GM19351 (cell line): Measurements from ENCODE around the gene SIGLEC5.

Source experiments
- ATAC-seq: cut with Tn5 transposase; IDR thresholded peaks from one replicate; pipeline ENCODE4 v1.9.1; 2021; ENCODE audit warnings: mild to moderate bottlenecking, moderate library complexity; ENCODE audit not compliant: unreplicated experiment

The SIGLEC5 gene

DNA sequence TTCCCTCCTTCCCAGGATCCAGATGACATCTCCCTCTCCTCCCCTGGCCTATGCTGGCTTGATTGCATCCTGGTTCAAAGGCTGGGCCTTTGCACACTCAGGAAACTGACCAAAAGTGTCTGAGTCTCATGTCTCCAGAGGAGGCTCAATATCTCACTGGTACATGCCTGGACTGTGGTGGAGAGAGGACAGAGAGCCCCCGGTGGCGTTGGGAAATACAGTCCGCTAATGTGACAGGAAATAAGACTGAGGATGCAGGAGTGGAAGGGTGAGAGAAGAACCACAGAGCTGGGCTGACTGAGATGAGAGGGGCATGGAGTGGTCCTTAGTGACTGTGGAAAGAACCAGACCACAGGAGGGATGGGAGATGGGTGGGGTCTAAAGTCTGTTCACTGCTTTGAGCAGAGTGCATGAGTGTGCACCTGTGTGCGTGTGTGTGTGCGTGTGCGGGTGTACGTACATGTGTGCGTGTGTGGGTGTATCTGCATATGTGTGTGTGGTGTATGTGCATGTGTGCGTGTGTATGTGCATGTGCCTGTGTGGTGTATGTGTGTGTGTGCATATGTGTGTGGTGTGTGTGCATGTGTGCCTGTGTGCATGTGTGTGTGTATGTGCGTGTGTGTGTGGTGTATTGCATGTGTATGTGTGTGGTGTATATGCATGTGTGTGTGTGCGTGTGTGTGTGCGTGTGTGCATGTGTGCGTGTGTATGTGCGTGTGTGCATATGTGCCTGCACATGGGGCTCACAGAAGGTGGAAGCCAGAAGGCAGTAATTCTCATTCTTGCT, 1.9 kb downstream of the SIGLEC5 start:
- ATAC-seq, result no peak

DNA sequence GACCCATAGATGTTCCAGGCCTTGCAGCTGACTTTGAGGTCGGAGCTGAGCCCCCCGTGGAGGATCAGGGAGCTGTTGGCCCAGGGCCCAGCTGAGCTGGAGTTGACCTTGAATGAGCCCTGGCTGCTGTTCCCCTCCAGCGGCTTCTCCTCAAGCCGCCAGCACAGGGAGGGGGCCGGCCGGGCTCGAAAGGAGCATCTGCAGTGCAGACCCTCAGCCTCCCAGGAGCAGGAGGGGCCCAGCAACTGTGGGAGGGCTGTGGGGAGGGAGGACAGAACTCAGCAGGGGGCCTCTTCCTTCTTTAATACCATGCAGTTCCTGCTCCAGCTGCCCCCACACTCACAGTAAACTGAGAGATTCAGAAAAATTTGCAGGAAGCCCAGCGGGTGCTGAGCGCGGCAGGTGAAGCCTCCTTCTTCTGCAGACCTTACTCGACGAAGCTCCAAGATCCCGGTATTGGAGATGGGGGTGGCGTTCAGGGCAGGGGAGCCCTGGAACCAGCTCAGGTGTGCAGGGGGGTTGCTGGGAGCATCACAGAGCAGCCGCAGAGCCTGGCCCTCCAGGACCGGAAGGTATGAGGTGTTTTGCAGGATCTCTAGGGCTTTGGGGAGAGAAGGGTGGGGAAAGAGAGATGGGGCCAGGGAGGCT, 2.6 kb downstream of the SIGLEC5 start:
- no peak for ATAC-seq

DNA sequence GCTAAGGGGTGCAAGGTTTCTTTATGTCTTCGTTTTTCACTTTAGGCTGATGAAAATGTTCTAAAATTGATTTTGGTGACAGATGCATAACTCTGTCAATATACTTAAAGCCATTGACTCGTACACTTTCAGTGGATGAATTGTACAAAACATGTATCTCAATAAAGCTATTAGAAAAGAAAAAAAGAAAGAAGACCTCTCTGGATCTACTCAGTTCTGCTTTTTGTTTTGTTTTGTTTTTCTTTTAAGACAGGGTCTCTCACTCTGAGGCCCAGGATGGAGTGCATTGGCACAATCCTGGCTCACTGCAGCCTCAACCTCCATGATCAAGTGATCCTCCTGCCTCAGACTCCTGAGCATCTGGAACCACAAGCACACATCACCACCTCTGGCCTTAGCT, 3.5 kb downstream of the SIGLEC5 start:
- ATAC-seq, result no peak

DNA sequence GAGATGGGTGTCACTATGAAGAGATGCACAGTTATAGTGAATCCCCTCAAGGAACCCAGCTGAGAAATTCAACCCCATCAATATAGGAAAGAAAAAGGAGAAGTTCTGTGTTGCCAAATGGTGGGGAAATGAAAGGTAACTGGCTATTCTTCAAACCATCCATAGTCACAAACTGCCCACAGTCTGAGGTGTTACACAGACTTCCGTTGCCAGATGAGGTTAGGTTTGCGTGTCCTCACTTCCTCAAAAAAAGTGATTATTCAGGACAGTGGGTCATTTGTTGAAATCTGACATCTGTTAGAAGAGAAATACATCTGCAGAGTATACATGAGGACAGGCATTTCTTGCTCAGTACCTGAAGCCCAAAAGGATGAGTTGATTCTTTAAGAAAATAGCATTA, 9.0 kb downstream of the SIGLEC5 start:
- ATAC-seq, result no peak

DNA sequence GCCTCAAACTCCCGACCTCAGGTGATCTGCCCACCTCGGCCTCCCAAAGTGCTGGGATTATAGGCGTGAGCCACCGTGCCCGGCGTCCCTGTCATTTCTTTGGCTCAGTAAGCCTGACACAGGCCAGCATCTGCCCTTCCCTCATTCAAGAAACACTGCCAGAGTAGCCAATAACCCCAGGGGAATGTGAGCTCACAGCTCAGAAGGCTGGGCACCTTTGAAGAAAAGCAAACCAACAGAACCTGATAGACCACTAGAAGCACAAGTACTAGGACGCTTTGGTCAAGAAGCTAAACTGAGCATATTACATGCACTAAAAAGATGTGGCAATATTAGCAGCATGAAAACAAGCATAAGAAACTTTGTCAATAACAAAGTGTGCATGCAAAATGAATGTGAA, 14.2 kb downstream of the SIGLEC5 start:
- ATAC-seq, result no peak

DNA sequence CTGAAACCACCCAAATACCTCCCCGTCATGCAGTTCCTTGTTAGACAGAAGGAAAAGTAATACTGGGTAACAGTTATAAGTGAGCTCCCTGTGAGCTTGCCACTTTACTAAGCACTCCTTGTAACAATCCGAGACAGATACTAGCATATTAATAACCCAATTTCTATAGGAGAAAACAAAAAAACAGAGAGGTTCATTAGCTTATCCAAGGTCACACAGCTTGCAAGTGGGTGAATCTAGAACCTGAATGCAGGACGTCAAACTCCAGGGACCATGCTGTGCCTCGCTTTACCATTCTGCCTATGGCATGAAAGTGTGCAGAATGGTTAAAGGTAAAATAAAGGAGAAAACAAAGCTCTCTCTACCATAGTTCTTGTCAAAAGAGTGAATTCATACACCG, 15.4 kb downstream of the SIGLEC5 start:
- no peak for ATAC-seq

DNA sequence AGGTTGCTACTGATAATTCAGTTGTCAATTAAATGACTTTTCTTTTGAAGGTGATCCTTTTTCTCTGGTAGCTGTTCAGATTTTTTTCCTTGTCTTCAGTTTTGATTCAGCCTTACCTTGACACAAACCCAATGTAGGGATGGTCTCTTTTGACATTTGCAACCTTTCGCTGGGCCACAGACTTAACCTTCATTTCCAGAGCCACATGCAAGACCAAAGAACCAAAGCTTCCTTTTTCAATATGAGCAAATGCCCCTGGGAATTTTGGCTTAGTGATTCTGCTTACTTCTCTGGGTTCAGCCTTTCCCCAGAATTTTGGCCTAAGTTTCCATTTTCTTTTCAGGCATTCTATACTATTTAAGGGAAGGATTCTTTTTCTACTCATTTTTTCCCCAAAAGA, 19.6 kb downstream of the SIGLEC5 start:
- no peak for ATAC-seq

DNA sequence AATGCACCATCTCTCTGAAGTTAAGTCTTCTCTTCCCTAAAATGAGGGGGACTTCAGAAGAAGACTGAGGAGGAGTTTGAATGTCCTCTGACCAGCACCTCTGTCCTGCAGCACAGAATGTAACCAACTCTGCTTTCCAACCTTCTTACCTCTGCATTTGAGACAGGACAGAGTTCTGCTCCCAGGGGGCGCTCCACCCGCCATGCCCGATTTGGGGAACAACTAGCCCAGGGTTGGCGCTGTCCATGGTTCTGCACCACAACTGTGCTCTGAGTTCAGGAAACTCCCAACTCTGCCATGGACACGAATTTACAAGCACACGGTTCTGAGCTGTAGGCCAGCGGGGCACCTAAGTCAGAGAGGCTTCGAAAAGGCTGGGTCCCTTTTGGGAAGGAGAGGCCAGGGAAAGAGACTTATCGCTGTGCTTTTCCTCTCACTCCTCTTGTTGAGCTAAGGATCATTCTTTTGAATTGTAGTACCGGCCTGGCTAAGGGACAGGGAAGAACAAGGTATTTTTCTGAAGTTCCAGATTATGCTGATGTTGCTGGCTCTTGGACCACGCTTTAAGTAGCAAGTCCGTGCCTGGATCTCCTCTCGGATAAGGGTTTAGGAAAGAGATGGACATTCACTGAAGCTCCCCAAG, 22.2 kb downstream of the SIGLEC5 start:
- ATAC-seq, result no peak

DNA sequence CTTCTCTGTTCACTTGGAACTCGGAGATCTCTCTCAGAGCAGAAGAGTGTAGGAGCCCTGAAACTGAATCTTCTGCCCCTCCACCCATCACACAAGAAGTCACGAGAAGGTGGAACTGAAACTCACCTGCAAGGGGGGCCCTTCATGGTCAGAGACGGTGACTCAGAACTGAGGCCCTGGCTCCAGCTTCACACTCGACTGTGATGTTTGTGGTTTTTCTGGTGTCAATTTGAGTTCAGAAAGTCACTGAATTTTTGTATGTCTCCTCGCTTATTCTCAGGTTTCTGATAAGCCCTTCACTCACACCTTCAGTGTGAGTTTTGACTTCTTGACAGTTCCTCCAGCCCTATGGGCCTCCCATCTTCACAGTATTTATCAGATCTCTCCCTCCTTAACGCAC, 23.1 kb downstream of the SIGLEC5 start:
- ATAC-seq, result peak; percentile 93

DNA sequence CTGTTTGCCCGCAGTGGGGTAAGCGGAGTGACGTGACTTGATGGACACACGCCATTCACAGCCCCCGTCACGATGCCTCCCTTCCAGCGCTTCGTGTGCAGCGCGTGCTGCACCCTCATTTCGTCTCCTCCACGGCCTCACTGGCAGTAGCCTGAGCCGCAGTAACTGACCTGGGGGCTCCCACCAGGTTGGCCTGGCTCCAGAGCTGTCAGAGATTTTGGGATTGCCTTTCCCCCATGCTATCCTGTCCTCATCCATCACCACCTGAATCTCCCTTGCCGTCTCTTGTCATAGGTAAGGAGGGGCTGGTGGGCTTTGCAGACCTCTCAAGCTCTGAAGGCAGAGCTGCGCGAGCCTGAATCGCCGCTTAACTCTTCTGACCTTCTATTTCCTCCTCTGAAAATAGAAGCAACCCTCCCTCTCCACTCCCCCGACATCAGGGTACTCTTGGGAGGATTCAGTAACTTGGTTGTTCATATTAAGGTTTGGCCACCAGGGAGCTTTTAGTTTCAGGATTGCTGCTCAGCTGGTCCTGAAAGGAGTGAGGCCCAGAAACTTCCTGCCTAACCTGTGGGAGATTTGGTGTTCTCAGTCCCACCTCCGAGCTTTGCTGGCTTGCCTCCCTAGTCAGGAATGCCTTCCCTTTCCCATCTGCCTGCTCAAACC, 27.9 kb downstream of the SIGLEC5 start:
- no peak for ATAC-seq

DNA sequence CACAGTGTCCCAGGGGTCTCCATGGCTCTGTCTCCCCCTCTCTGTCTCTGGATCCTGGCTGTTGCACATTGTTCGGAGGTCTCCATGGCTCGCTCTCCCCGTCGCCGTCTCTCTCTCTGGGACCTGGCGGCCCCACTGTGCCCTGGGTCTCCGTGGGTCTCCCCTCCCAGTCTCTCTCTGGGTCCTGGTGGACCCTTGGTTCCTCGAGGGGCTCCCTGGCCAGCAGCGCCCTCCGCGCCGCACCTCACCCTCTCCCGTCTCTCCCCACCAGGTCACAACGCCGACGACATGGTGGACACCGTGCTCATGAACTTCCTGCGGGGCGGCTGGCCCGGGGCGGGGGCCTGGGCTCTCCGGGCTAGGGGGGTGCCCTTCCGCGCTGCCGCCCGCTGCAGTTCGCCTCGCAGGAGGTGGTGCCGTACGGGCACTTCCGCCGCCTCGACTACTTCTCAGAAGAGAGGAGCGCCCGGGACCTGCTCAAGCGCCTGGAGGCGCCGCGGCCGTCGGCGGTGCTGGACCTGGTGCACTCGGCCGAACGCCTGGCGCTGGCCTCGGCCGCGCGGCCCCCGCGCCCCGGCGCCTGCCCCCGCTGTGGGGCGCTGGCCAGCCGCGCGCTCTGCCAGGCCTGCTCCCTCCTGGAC, 29.1 kb downstream of the SIGLEC5 start:
- ATAC-seq, result no peak

DNA sequence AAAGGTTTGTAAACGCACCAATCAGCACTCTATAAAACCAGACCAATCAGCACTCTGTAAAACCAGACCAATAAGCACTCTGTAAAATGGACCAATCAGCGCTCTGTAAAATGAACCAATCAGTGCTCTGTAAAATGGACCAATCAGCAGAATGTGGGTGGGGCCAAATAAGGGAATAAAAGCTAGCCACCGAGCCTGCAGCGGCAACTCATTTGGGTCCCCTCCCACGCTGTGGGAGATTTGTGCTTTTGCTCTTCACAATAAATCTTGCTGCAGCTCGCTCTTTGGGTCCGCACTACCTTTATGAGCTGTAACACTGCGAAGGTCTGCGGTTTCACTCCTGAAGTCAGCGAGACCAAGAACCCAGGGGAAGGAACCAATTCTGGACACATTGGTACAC, 31.1 kb downstream of the SIGLEC5 start:
- ATAC-seq, result no peak

DNA sequence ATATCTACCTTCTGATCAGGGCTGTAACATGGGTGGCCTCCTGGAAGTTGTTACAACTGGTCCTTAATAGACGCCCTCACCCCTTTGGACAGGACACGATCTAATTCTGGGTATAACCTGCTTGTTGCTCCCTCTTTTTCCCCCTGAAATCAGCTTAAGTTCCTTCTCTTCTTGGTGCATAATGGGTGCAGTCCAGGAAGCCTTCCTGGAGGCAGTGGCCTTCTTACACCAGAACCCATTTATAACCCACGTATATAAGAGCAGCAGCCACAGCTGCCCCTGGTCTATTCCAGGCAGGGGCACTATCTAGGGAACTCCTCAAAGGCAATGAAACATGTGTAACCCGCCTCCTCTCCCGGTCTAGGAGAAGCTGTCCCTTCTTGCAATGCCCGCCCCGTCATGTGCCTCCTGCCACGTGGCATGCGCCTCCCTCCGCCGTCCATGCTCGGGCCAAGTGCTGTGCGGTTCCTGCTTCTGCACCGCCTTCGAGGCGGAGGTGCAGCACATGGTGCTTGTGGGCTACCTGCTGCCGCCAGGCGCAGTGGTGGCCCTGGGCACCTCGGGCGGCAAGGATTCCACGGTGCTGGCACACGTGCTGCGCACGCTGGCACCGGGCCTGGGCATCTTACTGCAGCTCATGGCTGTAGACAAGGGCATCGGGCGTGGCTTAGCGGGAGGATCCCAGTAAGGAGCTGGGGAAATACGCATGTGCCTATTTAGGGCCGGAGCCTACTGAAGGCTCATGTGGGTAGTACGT, 31.9 kb downstream of the SIGLEC5 start:
- no peak for ATAC-seq

DNA sequence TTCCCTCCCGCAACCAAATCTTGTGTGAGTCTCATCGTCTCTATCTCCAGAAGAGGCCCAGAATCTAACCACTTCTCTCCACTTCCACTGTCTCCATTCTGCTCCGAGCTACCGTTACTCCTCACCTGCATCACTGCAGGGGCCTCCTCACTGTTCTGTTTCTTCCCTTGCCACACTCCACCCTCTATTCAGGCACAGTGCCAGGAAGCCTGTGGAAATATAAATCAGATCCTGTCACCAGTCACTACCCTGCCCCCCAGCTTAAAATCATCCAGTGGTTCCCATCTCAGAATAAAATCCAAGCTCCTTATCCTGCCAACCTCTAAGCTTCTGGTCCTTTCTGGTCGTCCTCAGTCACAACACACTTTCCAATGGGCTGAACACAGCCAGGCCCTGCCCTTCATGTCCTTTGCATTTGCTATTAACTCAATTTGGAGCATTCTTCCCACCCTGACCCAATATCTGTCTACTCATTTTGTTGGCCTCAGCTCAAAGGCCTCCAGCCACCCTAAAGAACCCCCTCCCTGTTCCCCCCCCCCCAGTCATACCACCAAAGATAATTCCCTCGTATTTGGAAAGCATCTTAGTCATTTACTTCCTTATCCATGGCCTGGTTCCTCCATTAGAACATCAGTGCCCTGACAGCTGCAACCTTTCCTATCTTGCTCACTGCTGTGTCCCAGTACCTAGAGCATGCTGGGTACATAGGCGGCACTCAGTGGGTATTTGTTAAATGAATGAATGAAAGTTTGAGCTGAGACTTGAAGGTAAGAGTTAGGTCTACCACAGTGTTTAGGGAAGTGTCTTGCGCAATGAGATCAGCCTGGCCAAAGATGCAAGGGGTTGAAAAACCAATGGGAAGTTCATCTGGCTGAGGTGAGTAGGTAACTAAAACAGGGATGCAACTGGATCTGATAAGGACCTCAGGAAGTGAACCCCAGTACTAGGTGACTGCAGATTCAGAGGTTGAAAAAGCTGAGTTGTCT, 34.7 kb downstream of the SIGLEC5 start:
- ATAC-seq, result no peak

DNA sequence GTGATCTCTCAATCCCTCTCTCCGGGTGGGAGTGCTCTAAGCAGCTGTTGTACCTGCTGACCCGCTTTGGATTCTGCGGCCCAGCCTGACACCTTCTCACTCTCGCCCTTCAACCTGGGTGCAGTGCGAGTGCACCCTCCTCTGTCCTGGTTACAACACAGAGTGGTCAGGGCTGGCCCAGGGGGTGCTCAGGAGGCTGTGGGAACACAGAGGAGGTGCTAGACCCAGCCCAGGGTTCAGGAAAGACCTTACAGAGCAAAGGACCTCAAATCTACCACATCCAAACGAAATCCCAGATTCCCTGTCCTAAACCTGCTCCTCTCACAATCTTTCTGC, 35.5 kb downstream of the SIGLEC5 start:
- ATAC-seq, result peak; percentile 8

DNA sequence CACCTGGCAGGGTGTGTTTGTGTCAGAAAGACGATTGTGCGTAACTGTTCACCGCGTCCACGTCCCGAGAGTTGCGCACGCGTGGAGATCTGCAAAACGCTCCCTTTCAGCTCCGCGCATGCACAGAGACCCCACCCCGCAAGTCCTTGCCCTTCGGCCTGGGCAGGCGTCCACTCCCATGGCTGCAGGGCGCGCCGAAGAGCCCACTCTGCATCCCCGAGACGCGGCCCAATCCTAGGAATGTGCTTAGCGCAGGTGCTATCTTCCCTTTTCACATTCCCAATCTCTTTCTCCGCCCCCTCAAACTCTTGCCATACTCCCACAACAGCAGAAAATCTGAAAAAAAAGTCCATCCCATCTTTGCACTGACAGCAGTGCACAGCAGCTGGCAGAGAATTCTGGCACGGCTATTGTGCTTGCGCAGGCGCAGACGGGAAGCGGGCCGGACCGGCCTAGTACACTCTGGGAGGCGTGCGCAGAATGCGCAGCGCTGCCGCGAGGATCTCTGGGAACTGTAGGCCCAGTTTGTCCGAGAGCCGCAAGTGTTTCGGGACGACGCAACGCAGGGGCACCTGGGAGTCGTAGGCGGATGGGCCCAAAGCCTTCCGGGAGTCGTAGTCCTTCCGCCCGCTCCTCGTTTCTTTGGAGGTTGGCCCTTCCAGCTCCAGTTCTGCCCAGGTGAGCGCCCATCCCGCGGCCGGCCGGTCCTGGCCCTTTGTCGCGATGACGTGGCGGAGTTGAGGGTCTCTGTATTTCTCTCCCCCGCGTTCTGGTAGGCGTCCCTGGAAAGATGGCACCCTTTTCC, 36.0 kb downstream of the SIGLEC5 start:
- ATAC-seq, result peak; percentile 97

DNA sequence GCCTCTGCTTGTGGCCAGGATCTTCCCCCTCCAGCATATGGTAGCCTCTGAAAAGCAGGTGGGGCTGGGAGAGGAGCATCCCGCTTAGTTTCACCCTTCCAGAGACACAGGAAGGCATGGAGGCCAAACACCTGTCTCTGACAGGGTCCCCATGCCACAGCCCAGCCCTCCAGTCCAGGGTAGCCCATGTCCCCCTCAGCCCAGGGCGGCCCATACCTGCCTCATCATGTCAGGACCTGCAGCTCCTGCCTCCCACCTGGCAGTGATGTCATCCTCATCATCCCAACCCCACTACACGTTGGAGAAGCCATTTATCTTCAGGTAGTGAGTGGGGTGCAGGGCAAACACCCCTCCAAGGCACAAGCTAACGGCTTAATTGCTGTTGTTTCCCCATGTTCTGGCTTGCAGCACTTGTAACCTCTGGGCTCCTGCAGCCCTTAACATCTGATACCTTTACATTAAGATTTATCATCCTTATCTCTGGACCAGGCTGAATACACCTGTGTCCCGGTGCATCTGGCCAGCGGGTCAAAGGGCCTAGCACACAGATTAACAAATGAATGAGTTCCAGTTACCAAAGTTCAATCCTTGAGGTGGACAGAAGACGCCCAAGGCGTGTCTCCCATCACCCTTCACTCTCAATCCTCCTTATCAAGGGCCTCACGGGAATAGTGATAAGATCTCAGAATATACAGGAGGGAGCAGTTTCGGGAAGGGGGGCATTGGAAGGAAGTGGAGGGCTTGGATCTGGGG, 36.9 kb downstream of the SIGLEC5 start:
- no peak for ATAC-seq

DNA sequence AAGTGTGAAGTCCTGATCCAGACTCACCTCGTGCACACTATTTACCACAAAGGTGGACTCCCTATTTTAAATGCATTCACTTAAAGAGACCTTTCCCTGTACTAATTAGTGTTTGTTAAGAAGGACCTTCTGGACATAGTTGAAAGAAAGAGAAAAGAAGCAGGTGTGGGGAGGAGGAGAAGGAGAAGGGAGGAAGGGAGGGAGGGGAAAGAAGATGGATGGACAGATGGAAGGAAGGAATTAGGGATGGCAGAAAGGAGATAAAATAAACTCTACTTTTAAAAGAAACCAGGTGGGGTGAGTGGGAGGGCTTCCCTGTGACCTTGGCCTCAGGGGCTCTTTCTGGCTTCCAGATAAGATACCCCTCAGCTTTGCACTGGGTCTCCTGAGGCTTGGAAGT, 37.7 kb downstream of the SIGLEC5 start:
- ATAC-seq, result no peak
